Neutrophil (primary cell): ENCODE data around the gene TXLNG.
"Not testable (repeated sequence)": the region's sequence is repeated elsewhere in the genome, so short reads cannot be mapped to it uniquely, and the experiment has no call there.

Experiments
- H3K27ac ChIP-seq: fragments of 200-600 bp; sonication (generic); 2 replicates; pipeline ENCODE4 v1.5.1; 2016; ENCODE audit warnings: mild to moderate bottlenecking, moderate library complexity
- H3K27me3 ChIP-seq: fragments of 200-600 bp; sonication (generic); 2 replicates; pipeline ENCODE4 v1.6.0; 2016; ENCODE audit warnings: mild to moderate bottlenecking
- H3K36me3 ChIP-seq: fragments of 200-600 bp; sonication (generic); 2 replicates; pipeline ENCODE4 v1.5.1; 2017
- H3K4me1 ChIP-seq, 2 experiments: fragments of 200-600 bp in 1 of 2; sonication (generic) in 1 of 2; 1 replicate in 1 of 2; 2 replicates in 1 of 2; pipeline versions ENCODE4 v1.5.1 to v1.6.1; 2013 to 2016; ENCODE audit warnings: low read depth in 1 of 2, low read length in 1 of 2, mild to moderate bottlenecking in 1 of 2, moderate library complexity in 1 of 2; ENCODE audit not compliant: control insufficient read depth in 1 of 2, insufficient read depth in 1 of 2
- H3K4me3 ChIP-seq, 2 experiments: fragments of 200-600 bp in 1 of 2; sonication (generic) in 1 of 2; 1 replicate in 1 of 2; 2 replicates in 1 of 2; pipeline ENCODE4 v1.5.1; 2013 to 2016; ENCODE audit warnings: low read depth in 1 of 2, low read length in 1 of 2, mild to moderate bottlenecking in 1 of 2, moderate library complexity in 1 of 2
- H3K9me3 ChIP-seq: fragments of 200-600 bp; sonication (generic); 2 replicates; pipeline ENCODE4 v1.5.1; 2016
- CTCF ChIP-seq: fragments of 200-600 bp; sonication (generic); IDR thresholded peaks from 2 replicates; pipeline ENCODE4 v1.5.1; 2016; ENCODE audit warnings: antibody characterized with exemption

Gene TXLNG

GRCh38 chrX:16745659-16746058, 40.6 kb upstream of the TXLNG start:
- Histone ChIP-seq H3K27ac (no peak overlapping the region), H3K36me3 (peaks cover 64% of the 10 kb centered on the region), H3K4me3 (no peak overlapping the region), H3K4me1 (peaks cover 0 to 2% of the 10 kb centered on the region in 2 experiments), H3K9me3 (no peaks in the 10 kb centered on the region), H3K27me3 (no peaks in the 10 kb centered on the region)
- no peak for TF ChIP-seq CTCF

GRCh38 chrX:16748425-16748824, 37.8 kb upstream of the TXLNG start:
- H3K36me3 ChIP-seq, result peaks cover 60% of the 10 kb centered on the region
- no peak for TF ChIP-seq CTCF
- H3K4me3 ChIP-seq, result no peak overlapping the region
- no peak overlapping the region for H3K27ac ChIP-seq
- H3K27me3 ChIP-seq, result no peaks in the 10 kb centered on the region
- H3K9me3 ChIP-seq, result no peaks in the 10 kb centered on the region
- no peaks in the 10 kb centered on the region for H3K4me1 ChIP-seq

GRCh38 chrX:16750136-16750535, 36.1 kb upstream of the TXLNG start:
- TF ChIP-seq CTCF, result no peak
- no peaks in the 10 kb centered on the region for H3K9me3 ChIP-seq
- H3K36me3 ChIP-seq, result peaks cover 57% of the 10 kb centered on the region
- no peak overlapping the region for H3K27ac ChIP-seq
- no peak overlapping the region for H3K4me3 ChIP-seq
- no peaks in the 10 kb centered on the region for H3K27me3 ChIP-seq
- no peaks in the 10 kb centered on the region for H3K4me1 ChIP-seq

- Histone ChIP-seq H3K4me3 (no peak overlapping the region), H3K4me1 (no peaks in the 10 kb centered on the region), H3K27me3 (no peaks in the 10 kb centered on the region), H3K9me3 (no peaks in the 10 kb centered on the region), H3K27ac (no peak overlapping the region), H3K36me3 (peaks cover 63% of the 10 kb centered on the region)
- no peak for TF ChIP-seq CTCF
These were observed 32.2 kb upstream of the TXLNG start for GRCh38 chrX:16754019-16754418.

- Histone ChIP-seq H3K36me3 (peaks cover 74% of the 10 kb centered on the region), H3K4me1 (no peaks in the 10 kb centered on the region), H3K27ac (no peak overlapping the region), H3K4me3 (no peak overlapping the region), H3K27me3 (no peaks in the 10 kb centered on the region), H3K9me3 (no peaks in the 10 kb centered on the region)
- TF ChIP-seq CTCF, result no peak
These were observed 29.5 kb upstream of the TXLNG start for GRCh38 chrX:16756724-16757123.

- peaks cover 49% of the 10 kb centered on the region for H3K36me3 ChIP-seq
- H3K4me3 ChIP-seq, H3K4me1 ChIP-seq, H3K27ac ChIP-seq, H3K27me3 ChIP-seq, H3K9me3 ChIP-seq: not testable (repeated sequence)
These were observed 24.8 kb upstream of the TXLNG start for GRCh38 chrX:16761500-16761899.
